ENCODE measurements around the gene HMGN3.
"Not testable (repeated sequence)": the region's sequence is repeated elsewhere in the genome, so short reads cannot be mapped to it uniquely, and the experiment has no call there.

Gene HMGN3

DNA sequence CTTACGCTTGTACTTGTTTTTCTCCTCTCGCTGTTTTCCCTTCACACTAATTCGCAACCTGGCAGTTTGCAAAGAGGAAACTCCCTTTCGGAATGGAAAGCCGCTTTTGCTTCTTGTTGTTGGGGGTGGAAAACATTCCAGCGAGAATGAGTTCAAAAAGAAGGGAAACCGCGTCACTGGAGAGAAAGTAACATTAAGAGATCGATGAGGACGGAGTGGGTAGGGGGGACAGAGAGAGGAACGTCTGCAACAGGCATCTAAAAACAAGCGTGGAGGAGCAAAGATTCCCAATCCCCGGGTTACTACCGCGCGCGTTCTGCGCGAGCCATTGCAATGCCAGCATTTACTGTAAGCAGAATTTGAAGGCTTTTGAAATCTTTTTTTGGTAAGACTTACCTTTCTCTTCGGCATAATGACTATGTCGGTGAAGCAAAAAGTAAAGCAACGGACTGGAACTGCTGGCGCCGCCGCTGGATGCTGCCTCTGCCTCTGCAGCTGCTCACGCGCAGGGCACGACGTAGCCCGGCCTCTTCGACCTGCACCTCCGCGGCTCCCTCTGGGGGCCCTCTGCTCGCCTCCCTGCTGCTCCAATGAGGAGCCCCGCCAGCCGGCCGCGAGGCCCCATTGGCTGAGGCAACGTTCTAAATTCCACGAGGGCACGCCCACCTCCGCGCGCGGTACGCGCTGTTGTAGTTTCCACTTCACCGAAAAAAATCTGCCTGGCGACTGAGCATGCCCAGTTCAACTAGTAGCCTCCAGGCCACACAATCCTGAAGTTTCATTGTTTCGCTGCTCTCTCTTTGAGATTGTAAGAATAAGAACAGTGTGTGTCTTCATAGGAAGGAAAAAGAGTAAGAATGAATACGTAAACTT, at the start of gene HMGN3:
Gene HMGN3, minus strand, starts transcription at position 533 of the 873 bp plus-strand sequence.
- in situ Hi-C loops (cut with MboI; ENCODE audit: low sequenced_read_pairs), result no loop called here

DNA sequence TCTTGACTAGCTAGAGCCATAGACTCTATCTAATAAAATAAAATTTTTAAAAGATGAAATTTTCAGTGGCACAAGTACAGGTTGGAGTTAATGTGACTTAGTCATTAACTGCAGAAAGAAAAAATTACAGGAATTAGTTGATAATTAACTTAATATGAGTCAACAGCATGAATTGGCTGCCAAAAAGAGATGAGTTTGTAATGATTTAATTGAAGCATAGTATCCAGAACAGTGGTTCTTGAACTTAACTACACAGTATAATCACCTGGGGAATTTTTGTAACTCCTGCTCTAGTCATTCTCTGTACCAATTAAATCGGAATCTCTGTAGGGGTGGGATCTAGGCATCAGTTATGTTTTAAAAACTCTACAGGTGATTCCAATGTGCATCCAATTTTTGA, 46.3 kb upstream of the HMGN3 start:
- in situ Hi-C loops (cut with MboI; ENCODE audit: low sequenced_read_pairs), result no loop called here

DNA sequence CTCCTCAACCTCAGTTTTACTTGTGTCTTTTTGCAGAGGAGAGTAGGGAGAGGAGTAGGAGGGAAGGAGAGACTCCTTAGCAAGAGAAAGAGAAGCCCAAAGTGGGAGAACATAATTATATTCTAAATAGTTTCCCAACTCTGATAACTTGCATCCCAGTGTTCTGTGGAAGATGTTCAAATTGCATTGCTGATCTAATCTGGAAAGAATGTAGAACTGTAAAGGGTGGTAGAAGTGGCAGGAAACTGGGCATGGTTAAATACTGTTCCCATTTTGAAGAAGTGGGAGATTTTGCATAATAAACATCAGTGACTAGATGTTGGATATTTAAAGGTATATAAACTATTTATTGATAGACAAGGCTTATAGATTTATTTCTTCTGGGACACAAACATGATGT, 42.6 kb upstream of the HMGN3 start:
- in situ Hi-C loops (cut with MboI; ENCODE audit: low sequenced_read_pairs), result no loop called here

DNA sequence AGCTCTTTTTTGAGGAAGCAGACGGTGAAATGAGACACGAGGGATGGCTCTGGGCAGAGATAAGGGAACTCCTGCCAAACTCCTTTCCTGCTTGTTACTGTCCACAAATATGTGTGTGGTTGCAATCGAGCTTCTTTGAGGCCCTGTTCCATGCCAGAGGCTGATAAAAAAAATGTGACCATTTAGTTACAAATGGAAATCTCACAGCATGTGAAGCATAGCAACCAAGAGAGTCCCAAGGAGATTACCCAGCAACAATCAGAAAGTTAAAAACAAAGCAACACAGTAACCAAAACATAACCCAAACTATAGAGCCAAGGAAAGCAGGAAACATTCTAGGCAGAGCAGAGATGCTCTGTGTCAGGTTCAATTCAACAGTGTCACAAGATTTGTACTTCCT, 35.4 kb upstream of the HMGN3 start:
- in situ Hi-C loops (cut with MboI; ENCODE audit: low sequenced_read_pairs), result no loop called here

DNA sequence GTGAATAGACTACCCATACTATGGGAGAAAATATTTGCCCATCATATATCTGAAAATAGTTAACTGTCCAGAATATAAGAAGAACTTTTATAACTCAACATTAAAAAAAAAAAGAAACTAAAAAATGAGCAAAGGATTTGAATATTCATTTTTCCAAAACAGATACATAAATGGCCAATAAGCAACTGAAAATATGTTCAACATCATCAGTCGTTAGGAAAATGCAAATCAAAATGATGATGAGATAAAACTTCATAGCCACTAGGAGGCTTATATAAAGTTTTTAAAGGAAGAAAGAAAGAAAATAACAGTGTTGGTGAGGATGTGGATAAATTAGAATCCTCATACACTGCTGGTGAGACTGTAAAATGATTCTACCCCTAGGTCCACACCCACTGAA, 32.6 kb upstream of the HMGN3 start:
- in situ Hi-C loops (cut with MboI; ENCODE audit: low sequenced_read_pairs), result no loop called here

DNA sequence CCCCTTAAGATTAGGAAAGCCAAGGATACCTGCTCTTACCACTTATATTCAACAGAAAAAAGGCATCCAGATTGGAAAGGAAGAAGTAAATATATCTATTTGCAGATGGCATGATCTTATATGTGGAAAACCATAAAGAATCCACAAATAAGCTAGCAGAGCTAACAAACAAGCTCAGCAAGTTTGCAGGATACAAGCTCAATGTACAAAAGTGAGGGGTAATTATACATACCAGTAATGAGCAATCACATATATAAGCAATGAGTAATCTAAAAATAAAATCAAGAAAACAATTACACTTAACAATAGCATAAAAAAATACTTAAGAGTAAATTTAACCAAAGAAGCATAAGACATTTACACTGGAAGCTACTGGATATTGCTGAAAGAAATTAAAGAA, 31.6 kb upstream of the HMGN3 start:
- in situ Hi-C loops (cut with MboI; ENCODE audit: low sequenced_read_pairs), result no loop called here

DNA sequence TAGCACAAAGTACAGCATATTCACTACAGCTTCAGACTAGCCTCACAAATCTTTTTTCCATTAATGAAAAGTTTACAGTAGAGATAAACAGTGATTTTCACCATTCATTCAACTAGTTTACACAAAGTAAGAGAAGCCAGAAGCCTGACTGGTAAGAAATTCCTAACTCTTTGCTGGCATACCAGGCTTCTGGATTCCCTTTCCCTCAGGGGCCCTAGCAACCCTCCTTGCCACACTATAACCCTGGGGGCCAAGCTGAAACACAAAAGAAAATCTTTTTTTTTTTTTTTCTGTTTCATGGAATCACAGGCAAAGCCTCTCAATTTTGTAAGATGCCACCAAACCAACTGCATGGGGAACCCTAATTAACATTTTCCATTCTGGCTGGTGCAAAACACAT, 28.9 kb upstream of the HMGN3 start:
- in situ Hi-C loops (cut with MboI; ENCODE audit: low sequenced_read_pairs), result no loop called here

DNA sequence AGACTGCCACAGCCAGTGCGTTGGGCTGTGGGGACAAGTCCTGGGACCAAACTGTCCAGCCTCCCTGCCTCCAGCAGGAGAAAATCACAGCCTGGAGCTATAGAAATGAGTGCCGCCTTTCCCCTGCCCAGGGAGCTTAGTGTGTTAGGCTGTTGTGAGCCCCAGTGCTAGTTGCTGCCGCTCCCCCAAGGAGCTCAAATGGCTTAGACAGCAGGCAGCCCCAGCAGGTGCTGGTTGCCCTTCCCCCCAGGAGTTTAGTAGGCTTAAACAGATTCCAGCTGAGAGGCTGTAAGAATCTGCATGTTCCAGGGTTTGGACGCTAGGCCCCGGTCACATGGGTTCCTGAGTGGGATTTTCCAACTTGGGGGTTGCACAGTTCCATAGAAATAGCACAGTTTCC, 27.2 kb upstream of the HMGN3 start:
- in situ Hi-C loops (cut with MboI; ENCODE audit: low sequenced_read_pairs), result no loop called here

DNA sequence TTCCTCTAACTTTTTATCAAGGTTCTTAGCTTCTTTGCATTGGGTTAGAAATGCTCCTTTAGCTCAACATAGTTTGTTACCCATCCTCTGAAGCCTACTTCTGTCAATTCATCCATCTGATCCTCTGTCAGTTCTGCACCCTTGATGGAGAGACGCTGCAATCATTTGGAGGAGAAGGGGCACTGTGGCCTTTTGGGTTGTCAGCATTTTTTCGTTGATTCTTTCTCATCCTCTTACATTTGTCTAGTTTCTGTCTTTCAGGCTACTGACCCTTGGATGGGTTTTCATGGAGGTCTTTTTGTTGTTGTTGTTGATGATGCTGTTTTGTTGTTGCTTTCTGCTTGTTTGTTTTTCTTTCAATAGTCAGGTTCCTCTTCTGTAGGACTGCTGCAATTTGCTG, 26.3 kb upstream of the HMGN3 start:
- in situ Hi-C loops (cut with MboI; ENCODE audit: low sequenced_read_pairs), result no loop called here

DNA sequence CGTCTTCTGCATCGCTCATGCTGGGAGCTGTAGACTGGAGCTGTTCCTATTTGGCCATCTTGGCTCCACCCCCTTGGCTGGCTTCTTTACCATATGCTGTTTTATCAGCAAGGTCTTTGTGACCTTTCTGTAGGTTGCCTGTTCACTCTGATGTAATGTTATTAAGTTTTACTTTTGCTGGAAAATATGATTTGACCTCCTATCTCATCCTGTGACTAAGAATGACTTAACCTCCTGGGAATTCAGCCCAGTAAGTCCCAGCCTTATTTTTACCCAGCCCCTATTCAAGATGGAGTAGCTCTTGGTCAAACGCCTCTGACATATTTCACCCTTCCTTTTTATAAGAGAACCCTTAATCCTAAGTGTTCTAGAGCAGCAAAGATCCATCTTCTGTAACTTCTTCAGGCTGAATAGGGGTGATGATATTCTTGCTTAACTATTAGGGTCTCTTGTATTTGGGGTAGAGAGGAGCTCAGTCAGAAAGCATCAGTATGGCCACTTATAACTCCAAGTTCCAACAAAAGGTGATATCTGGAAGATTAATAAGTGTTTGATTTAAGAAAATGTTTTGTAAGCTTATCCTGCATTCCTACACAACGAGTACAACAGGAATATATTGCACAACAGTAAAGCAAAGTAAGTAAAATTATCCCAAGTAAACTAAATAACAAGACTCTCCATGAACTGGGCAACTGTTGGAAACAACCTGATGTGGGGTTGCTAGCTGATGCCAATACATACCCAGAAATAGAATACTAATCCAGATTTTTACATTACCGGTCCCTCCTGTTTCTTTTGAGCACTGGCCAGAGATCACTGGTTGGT, 23.1 kb upstream of the HMGN3 start:
- in situ Hi-C loops (cut with MboI; ENCODE audit: low sequenced_read_pairs), result no loop called here

DNA sequence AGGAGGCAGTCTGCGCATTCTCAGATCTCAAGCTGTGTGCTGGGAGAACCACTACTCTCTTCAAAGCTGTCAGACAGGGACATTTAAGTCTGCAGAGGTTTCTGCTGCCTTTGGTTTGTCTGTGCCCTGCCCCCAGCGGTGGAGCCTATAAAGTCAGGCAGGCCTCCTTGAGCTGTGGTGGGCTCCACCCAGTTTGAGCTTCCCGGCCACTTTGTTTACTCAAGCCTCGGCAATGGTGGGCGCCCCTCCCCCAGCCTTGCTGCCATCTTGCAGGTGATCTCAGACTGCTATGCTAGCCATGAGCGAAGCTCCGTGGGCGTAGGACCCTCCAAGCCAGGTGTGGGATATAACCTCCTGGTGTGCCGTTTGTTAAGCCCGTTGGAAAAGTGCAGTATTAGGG, 22.3 kb upstream of the HMGN3 start:
- in situ Hi-C loops (cut with MboI; ENCODE audit: low sequenced_read_pairs), result not testable (repeated sequence)

DNA sequence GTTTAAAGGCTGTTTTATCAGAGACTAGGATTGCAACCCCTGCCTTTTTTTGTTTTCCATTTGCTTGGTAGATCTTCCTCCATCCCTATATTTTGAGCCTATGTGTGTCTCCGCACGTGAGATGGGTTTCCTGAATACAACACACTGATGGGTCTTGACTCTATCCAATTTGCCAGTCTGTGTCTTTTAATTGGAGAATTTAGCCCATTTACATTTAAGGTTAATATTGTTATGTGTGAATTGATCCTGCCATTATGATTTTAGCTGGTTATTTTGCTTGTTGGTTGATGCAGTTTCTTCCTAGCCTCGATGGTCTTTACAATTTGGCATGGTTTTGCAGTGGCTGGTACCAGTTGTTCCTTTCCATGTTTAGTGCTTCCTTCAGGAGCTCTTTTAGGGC, 20.6 kb upstream of the HMGN3 start:
- in situ Hi-C loops (cut with MboI; ENCODE audit: low sequenced_read_pairs), result not testable (repeated sequence)

DNA sequence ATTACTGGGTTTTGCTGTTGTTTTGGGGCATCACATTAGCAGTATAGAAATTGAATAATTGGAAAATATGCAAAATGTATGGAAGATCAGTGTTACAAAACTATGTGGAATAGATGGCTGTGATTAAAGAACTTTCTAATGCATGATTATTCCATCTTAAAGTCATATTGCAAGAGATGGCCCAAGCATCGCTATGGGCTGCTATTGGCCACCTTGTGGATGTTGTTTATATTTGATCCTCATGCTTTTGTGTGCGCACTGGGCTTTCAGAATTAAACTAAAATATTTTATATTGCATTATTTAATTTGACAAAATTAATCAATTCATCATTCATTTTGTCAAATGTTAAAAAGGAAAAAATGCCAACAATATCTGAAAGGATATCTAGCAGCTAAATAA, 16.1 kb upstream of the HMGN3 start:
- in situ Hi-C loops (cut with MboI; ENCODE audit: low sequenced_read_pairs), result no loop called here

DNA sequence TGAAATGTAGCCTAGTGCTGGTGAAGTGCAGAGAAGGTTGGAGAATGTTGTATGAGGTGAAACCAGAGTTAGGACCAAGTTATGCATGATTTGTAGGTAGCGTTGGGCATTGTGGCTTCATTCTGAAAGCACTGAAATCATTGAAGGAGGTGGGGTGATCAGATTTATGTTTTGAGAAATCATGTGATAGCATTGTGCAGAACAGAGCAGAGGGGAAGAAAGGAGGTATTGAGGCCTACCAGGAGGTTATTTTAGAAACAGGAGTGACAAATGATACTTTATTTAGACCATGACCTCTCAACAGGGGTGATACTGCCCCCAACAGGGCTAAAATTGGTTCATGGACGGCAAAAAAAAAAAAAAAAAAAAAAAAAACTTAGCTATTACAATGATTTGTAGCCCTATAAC, 15.6 kb upstream of the HMGN3 start:
- in situ Hi-C loops (cut with MboI; ENCODE audit: low sequenced_read_pairs), result no loop called here

DNA sequence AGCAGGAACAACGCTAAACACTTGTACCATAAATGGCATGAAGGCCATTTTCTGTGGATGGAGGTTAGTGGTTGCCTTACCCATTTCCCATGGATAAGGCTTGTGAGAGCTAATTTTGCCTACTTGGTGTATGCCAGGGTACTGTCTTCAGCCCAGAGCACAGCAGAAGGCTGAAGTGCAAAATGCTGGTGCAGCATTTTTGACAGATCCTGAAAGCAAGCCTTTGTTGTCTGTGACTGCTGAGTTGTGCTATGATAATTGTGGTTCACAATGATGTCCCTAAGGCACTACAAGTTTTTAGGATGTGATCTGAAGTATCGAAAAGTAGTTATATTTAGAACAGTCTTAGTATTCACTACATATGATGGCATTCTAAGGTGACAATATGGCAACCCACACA, 14.7 kb upstream of the HMGN3 start:
- in situ Hi-C loops (cut with MboI; ENCODE audit: low sequenced_read_pairs), result no loop called here

DNA sequence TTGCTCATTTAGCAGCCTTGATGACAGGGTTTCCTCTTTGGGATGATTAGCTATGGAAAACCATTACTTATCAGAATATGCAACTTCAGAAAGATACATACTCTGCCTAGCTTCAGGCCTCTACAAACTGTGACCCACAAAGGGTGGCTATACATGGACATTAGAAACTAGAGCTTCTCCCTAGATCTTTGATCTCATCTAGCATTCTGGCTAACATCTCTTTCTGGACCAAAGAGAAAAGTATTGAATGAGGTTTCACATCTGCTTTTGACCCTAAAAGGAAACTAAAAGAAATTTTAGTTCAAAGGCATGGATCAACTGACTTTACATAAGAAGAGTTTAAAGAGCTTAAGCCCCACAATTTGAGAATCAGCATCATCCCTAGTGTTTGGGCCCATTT, 12.4 kb upstream of the HMGN3 start:
- in situ Hi-C loops (cut with MboI; ENCODE audit: low sequenced_read_pairs), result no loop called here

DNA sequence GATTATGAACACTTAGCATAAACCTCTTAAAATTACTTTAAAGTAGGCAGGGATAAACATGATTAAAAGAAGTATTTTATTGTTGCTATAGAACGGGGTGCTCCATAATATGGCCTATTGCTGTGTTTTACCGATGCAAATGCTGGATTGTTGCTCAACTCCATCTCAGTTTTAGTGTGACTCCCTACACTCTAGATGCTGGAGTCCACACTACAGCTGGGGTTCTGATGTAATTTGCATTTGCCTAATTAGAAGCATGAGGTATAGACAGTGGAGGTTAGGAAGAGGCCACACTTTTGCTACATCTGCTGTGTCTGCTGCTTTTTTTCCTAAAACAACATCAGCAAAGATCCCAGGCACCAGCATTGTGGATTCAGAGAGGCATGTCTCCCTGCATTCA, 6.7 kb upstream of the HMGN3 start:
- in situ Hi-C loops (cut with MboI; ENCODE audit: low sequenced_read_pairs), result no loop called here

DNA sequence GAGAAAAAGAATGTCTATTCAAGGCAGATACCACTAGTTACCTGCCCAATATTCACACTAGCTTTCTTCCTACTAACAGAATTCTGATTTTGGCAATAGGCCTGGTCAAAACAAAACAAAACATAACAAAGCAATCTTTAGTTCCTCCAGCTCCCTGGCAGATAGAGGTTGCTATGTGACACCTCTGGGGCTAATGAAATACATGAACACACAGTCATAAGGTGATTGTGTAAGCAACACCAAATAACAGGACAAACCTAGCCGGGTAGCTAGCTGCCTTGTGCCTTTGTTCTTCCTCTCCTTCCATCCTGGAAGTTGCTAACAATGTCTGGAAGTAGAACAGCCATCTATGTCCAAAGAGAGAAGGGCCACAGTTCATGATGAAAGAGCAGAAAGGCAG, 6.0 kb upstream of the HMGN3 start:
- in situ Hi-C loops (cut with MboI; ENCODE audit: low sequenced_read_pairs), result no loop called here

DNA sequence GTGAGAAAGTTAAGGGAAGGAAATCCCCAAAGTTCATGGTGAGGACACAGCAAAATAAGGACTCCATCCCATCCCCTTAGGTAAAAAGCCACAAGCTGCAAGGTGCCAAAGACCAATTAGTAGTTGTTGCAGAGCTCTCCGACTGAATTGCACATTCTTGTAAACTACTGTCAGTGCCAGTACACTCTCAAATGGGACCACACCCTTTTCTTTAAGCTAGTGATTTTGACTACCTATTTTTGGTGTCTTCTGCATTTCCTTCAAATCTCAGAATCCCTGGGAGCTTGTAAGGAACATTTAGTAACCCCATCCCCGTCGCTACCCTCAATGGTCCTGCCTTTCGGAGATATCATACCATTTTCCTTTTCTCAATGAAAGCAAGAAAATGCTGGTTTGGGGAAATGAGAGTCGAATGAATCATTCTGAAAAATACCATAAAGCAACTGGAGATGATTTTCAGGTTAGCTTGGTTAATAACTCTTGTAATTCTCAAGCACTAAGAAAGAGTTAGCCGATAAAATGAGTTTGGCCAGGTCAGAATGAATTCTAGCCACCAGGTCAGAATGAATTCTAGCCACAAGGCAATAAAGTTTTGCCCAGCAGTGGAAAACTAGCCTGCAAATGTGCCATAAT, 5.2 kb upstream of the HMGN3 start:
- in situ Hi-C loops (cut with MboI; ENCODE audit: low sequenced_read_pairs), result no loop called here

DNA sequence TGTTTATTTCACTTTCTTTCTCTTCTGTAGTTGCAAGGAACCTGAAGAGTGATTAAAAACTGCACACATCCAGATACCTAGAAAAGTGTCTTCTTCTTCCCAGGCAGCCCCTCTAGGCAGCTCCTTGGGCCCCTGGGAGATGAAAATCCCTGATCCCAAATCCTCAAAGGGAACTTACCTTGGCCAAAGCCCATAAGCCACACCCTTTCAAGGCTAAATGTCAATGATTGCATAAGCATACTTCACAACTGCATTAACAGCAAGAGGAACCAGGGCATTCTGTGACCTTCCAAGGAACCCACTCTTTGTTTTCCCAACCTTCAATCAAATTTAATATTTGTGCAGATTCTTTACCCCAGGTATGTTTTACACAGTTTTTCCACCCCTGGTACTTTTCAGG, 4.4 kb upstream of the HMGN3 start:
- in situ Hi-C loops (cut with MboI; ENCODE audit: low sequenced_read_pairs), result no loop called here

DNA sequence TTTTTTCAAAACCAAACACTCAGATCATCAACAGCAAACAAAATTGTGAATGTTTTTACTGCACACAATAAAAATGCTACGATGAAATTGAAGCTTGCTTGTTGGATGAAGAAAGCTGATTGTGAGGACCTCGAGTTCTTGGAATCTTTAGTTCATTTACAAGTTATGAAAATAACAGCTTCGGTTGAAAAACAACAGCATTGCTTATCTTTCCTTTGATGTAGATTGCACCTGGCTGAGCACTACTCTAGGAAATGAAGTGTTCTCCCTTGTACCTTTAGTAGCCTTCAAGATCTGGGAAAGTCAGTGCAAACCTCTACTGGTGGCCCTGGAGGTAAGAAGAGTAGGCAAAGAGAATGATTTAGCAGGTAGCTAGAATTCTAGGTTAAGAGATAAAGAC, 2.2 kb upstream of the HMGN3 start:
- in situ Hi-C loops (cut with MboI; ENCODE audit: low sequenced_read_pairs), result no loop called here

All from HL-60/S4 (cell line).